IMR-90 (cell line): ENCODE data around the gene RNPEPL1.

ENCODE experiments used
- CEBPB ChIP-seq: IDR thresholded peaks from 2 replicates; pipeline ENCODE4 v1.6.1; 2012; ENCODE audit warnings: low read depth, low read length, improper control_type of control experiment
- MXI1 ChIP-seq: IDR thresholded peaks from 2 replicates; pipeline ENCODE4 v1.6.1; 2012; ENCODE audit warnings: low read depth, mild to moderate bottlenecking, low read length, moderate library complexity, borderline replicate concordance
- POLR2A ChIP-seq: IDR thresholded peaks from 2 replicates; pipeline ENCODE4 v1.6.1; 2012; ENCODE audit warnings: mild to moderate bottlenecking, low read depth, low read length
- RAD21 ChIP-seq: IDR thresholded peaks from 2 replicates; pipeline ENCODE4 v1.6.1; 2012; ENCODE audit warnings: low read length, improper control_type of control experiment
- RCOR1 ChIP-seq: IDR thresholded peaks from 2 replicates; pipeline ENCODE4 v1.6.1; 2012; ENCODE audit warnings: mild to moderate bottlenecking, low read length, improper control_type of control experiment; ENCODE audit not compliant: insufficient replicate concordance
- RFX5 ChIP-seq: IDR thresholded peaks from 2 replicates; pipeline ENCODE4 v1.8.0; 2012; ENCODE audit warnings: low read depth, mild to moderate bottlenecking, low read length, moderate library complexity
- TF ChIP-seq, protein P1 (sequence below): conservative IDR thresholded peaks from 2 replicates; pipeline ENCODE4 v1.5.1; 2012; ENCODE audit warnings: mild to moderate bottlenecking, low read depth, low read length, improper control_type of control experiment

DNA sequence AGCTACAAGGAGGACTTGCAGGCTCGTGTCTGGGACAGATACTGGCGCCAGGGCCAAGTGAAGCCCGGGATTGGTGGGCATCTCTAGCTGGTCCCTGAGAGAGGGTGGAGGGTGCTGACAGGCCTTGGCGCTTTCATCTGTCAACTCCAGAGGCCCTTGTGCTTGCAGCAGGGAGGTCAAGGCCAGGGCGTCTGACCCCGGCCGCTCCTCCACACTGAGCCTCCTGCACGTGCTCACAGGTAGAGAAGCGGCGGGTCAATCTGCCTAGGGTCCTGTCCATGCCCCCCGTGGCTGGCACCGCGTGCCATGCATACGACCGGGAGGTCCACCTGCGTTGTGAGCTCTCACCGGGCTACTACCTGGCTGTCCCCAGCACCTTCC, 27.8 kb downstream of the RNPEPL1 start:
- TF ChIP-seq, protein P1, sequence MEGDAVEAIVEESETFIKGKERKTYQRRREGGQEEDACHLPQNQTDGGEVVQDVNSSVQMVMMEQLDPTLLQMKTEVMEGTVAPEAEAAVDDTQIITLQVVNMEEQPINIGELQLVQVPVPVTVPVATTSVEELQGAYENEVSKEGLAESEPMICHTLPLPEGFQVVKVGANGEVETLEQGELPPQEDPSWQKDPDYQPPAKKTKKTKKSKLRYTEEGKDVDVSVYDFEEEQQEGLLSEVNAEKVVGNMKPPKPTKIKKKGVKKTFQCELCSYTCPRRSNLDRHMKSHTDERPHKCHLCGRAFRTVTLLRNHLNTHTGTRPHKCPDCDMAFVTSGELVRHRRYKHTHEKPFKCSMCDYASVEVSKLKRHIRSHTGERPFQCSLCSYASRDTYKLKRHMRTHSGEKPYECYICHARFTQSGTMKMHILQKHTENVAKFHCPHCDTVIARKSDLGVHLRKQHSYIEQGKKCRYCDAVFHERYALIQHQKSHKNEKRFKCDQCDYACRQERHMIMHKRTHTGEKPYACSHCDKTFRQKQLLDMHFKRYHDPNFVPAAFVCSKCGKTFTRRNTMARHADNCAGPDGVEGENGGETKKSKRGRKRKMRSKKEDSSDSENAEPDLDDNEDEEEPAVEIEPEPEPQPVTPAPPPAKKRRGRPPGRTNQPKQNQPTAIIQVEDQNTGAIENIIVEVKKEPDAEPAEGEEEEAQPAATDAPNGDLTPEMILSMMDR: no peak
- TF ChIP-seq POLR2A (no peak), RFX5 (no peak), RCOR1 (no peak), CEBPB (no peak), MXI1 (no peak), RAD21 (no peak)
